Type B pancreatic cell (in vitro differentiated cells): Measurements from ENCODE around the gene MAPK8IP1. TPM values are rescaled to one million over a fixed set of nuclear protein-coding genes. Genes with fewer than 3 reads are reported as not detected.
"Not testable (repeated sequence)": the region's sequence is repeated elsewhere in the genome, so short reads cannot be mapped to it uniquely, and the experiment has no call there.

Source experiments
- DNase-seq: peaks from one replicate; pipeline ENCODE4 v3.0.0; 2021; ENCODE audit warnings: mixed read lengths; ENCODE audit not compliant: unreplicated experiment; ENCODE audit errors: extremely low spot score
- H3K27ac Mint-ChIP-seq: 2 replicates; pipeline ENCODE4 v1.8.0; 2021; ENCODE audit warnings: mild to moderate bottlenecking, mixed read lengths
- H3K27me3 Mint-ChIP-seq: 2 replicates; pipeline ENCODE4 v1.8.0; 2021; ENCODE audit warnings: mixed read lengths
- H3K36me3 Mint-ChIP-seq: 2 replicates; pipeline ENCODE4 v1.8.0; 2021; ENCODE audit warnings: mixed read lengths
- H3K4me1 Mint-ChIP-seq: one replicate; pipeline ENCODE4 v1.8.0; 2021; ENCODE audit warnings: mixed read lengths; ENCODE audit not compliant: unreplicated experiment
- H3K4me3 Mint-ChIP-seq: 2 replicates; pipeline ENCODE4 v1.8.0; 2021; ENCODE audit warnings: mild to moderate bottlenecking, mixed read lengths
- H3K9me3 Mint-ChIP-seq: 2 replicates; pipeline ENCODE4 v1.8.0; 2021; ENCODE audit warnings: mixed read lengths
- total RNA-seq: library from RNA; stranded (reverse); gene quantifications from 2 replicates; pipeline ENCODE4 v1.2.1, GENCODE V29; 2021; ENCODE audit warnings: low replicate concordance
- TF ChIP-seq, protein P1 (sequence below): fragments of 200-600 bp; sonication (generic); conservative IDR thresholded peaks from 2 replicates; pipeline ENCODE4 v1.5.0; 2021; ENCODE audit warnings: antibody characterized with exemption, mild to moderate bottlenecking

MAPK8IP1 gene
- total RNA-seq, 1 donor from 2014 or later = 23.7 TPM

DNA sequence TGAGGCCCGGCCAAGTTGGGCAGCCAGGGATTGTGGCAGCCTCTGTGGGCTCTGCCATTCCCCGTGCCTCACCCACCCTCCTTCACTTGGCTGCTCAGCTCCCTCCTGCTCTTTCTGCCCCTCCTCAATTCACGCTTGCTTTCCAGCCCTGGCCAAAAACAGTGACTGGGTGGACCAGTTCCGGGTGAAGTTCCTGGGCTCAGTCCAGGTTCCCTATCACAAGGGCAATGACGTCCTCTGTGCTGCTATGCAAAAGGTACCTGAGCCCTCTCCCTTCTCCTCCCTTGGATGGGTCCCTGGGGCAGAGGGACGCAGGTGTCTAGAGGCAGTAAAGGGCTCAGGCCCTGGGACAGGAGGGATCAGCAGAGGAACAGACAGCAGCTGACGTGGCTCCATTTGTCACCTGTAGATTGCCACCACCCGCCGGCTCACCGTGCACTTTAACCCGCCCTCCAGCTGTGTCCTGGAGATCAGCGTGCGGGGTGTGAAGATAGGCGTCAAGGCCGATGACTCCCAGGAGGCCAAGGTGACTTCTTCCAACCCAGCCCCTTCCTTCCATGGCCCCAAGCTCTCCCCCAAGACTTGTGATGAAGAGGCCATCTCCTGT is 19.0 kb downstream of the MAPK8IP1 start:
- Mint-ChIP-seq H3K9me3 (no peaks in the 10 kb centered on the region), H3K27me3 (no peaks in the 10 kb centered on the region), H3K4me3 (no peak overlapping the region), H3K36me3 (no peaks in the 10 kb centered on the region), H3K27ac (no peak overlapping the region), H3K4me1 (peaks cover 7% of the 10 kb centered on the region)
- TF ChIP-seq, protein P1, sequence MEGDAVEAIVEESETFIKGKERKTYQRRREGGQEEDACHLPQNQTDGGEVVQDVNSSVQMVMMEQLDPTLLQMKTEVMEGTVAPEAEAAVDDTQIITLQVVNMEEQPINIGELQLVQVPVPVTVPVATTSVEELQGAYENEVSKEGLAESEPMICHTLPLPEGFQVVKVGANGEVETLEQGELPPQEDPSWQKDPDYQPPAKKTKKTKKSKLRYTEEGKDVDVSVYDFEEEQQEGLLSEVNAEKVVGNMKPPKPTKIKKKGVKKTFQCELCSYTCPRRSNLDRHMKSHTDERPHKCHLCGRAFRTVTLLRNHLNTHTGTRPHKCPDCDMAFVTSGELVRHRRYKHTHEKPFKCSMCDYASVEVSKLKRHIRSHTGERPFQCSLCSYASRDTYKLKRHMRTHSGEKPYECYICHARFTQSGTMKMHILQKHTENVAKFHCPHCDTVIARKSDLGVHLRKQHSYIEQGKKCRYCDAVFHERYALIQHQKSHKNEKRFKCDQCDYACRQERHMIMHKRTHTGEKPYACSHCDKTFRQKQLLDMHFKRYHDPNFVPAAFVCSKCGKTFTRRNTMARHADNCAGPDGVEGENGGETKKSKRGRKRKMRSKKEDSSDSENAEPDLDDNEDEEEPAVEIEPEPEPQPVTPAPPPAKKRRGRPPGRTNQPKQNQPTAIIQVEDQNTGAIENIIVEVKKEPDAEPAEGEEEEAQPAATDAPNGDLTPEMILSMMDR = no peak
- no peak for DNase-seq

GRCh38 chr11:45905095-45905494 is 19.6 kb downstream of the MAPK8IP1 start:
- no peak for DNase-seq
- H3K9me3 Mint-ChIP-seq = no peaks in the 10 kb centered on the region
- no peak overlapping the region for H3K27ac Mint-ChIP-seq
- no peaks in the 10 kb centered on the region for H3K27me3 Mint-ChIP-seq
- H3K4me3 Mint-ChIP-seq = no peak overlapping the region
- peaks cover 7% of the 10 kb centered on the region for H3K4me1 Mint-ChIP-seq
- no peaks in the 10 kb centered on the region for H3K36me3 Mint-ChIP-seq
- TF ChIP-seq, protein P1 = no peak

DNA sequence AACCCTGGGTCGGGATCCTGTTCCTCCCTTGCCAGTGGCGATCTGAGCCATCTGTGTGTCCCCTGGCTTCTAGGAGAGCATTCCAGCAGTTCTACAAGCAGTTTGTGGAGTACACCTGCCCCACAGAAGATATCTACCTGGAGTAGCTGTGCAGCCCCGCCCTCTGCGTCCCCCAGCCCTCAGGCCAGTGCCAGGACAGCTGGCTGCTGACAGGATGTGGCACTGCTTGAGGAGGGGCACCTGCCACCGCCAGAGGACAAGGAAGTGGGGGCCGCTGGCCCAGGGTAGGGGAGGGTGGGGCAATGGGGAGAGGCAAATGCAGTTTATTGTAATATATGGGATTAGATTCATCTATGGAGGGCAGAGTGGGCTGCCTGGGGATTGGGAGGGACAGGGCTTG is 20.1 kb downstream of the MAPK8IP1 start:
- DNase-seq, H3K27me3 Mint-ChIP-seq, H3K9me3 Mint-ChIP-seq, H3K27ac Mint-ChIP-seq, H3K4me3 Mint-ChIP-seq, H3K4me1 Mint-ChIP-seq, H3K36me3 Mint-ChIP-seq: not testable (repeated sequence)

- no peak for DNase-seq
- no peaks in the 10 kb centered on the region for H3K27me3 Mint-ChIP-seq
- TF ChIP-seq, protein P1 = no peak
- no peak overlapping the region for H3K27ac Mint-ChIP-seq
- peaks cover 4% of the 10 kb centered on the region for H3K4me1 Mint-ChIP-seq
- H3K4me3 Mint-ChIP-seq = no peak overlapping the region
- no peaks in the 10 kb centered on the region for H3K9me3 Mint-ChIP-seq
- no peaks in the 10 kb centered on the region for H3K36me3 Mint-ChIP-seq
These were observed 20.7 kb downstream of the MAPK8IP1 start for GRCh38 chr11:45906096-45906682.

DNA sequence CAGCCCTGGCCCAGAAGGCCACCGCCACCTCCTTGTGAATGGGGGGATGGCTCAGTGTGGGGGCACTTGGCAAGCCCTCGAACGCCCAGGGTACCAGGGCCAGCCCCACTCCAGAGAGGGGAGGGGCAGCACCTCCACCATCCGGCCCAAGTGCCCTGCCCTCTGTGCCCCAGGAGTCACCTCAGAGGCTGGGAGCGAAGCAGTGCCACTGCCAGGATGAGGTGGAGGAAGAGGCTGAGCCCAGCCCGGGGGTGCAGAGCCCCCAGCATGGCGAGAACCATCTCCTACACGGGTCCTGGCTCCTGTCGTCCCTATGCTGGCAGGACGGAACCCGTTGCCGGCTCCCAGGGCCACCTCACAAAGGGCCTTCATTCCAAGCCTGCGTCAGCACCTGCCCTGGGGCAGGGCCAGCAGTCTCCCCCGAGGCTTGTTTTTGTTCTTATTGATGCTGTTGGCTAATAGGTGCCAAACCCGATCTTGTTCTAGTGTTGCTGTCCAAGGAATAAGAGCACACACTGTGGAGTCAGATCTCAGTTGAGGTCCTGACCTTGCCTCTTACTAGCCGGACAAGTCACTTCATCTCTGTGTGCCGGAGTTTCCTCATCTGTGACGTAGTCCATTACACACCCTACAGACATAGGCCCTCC is 21.6 kb downstream of the MAPK8IP1 start, which contains the start of gene FREY1:
Gene FREY1 (minus strand): TSS at position 307 of the 647 bp plus-strand sequence. CDS start 26 bp downstream, at position 281.
- Mint-ChIP-seq H3K9me3 (no peaks in the 10 kb centered on the region), H3K36me3 (no peaks in the 10 kb centered on the region), H3K27me3 (no peaks in the 10 kb centered on the region), H3K4me1 (peaks cover 4% of the 10 kb centered on the region), H3K4me3 (no peak within 1 kb of the TSS), H3K27ac (no peak within 1 kb of the TSS)
- no peak for DNase-seq
- TF ChIP-seq, protein P1 = no peak

GRCh38 chr11:45907911-45908370 is 22.5 kb downstream of the MAPK8IP1 start:
- Mint-ChIP-seq H3K27ac (no peak overlapping the region), H3K4me3 (no peak overlapping the region), H3K36me3 (no peaks in the 10 kb centered on the region), H3K9me3 (no peaks in the 10 kb centered on the region), H3K4me1 (peaks cover 4% of the 10 kb centered on the region), H3K27me3 (no peaks in the 10 kb centered on the region)
- TF ChIP-seq, protein P1 = no peak
- no peak for DNase-seq
